Type B pancreatic cell (in vitro differentiated cells): ENCODE data around the gene SMIM23. TPM values are rescaled to one million over a fixed set of nuclear protein-coding genes. Genes with fewer than 3 reads are reported as not detected.
"Not testable (repeated sequence)": the region's sequence is repeated elsewhere in the genome, so short reads cannot be mapped to it uniquely, and the experiment has no call there.

ENCODE experiments used
- DNase-seq: peaks from one replicate; pipeline ENCODE4 v3.0.0; 2021; ENCODE audit warnings: mixed read lengths; ENCODE audit not compliant: unreplicated experiment; ENCODE audit errors: extremely low spot score
- H3K27ac Mint-ChIP-seq: 2 replicates; pipeline ENCODE4 v1.8.0; 2021; ENCODE audit warnings: mild to moderate bottlenecking, mixed read lengths
- H3K27me3 Mint-ChIP-seq: 2 replicates; pipeline ENCODE4 v1.8.0; 2021; ENCODE audit warnings: mixed read lengths
- H3K36me3 Mint-ChIP-seq: 2 replicates; pipeline ENCODE4 v1.8.0; 2021; ENCODE audit warnings: mixed read lengths
- H3K4me1 Mint-ChIP-seq: one replicate; pipeline ENCODE4 v1.8.0; 2021; ENCODE audit warnings: mixed read lengths; ENCODE audit not compliant: unreplicated experiment
- H3K4me3 Mint-ChIP-seq: 2 replicates; pipeline ENCODE4 v1.8.0; 2021; ENCODE audit warnings: mild to moderate bottlenecking, mixed read lengths
- H3K9me3 Mint-ChIP-seq: 2 replicates; pipeline ENCODE4 v1.8.0; 2021; ENCODE audit warnings: mixed read lengths
- total RNA-seq: library from RNA; stranded (reverse); gene quantifications from 2 replicates; pipeline ENCODE4 v1.2.1, GENCODE V29; 2021; ENCODE audit warnings: low replicate concordance
- TF ChIP-seq, protein P1 (sequence below): fragments of 200-600 bp; sonication (generic); conservative IDR thresholded peaks from 2 replicates; pipeline ENCODE4 v1.5.0; 2021; ENCODE audit warnings: antibody characterized with exemption, mild to moderate bottlenecking

SMIM23 gene
- total RNA-seq, 1 donor from 2014 or later, result not detected

- H3K36me3 Mint-ChIP-seq, result no peaks in the 10 kb centered on the region
- TF ChIP-seq, protein P1, sequence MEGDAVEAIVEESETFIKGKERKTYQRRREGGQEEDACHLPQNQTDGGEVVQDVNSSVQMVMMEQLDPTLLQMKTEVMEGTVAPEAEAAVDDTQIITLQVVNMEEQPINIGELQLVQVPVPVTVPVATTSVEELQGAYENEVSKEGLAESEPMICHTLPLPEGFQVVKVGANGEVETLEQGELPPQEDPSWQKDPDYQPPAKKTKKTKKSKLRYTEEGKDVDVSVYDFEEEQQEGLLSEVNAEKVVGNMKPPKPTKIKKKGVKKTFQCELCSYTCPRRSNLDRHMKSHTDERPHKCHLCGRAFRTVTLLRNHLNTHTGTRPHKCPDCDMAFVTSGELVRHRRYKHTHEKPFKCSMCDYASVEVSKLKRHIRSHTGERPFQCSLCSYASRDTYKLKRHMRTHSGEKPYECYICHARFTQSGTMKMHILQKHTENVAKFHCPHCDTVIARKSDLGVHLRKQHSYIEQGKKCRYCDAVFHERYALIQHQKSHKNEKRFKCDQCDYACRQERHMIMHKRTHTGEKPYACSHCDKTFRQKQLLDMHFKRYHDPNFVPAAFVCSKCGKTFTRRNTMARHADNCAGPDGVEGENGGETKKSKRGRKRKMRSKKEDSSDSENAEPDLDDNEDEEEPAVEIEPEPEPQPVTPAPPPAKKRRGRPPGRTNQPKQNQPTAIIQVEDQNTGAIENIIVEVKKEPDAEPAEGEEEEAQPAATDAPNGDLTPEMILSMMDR, result no peak
- H3K9me3 Mint-ChIP-seq, result no peaks in the 10 kb centered on the region
- peaks cover 4% of the 10 kb centered on the region for H3K27me3 Mint-ChIP-seq
- H3K4me1 Mint-ChIP-seq, result peaks cover 4% of the 10 kb centered on the region
- no peak overlapping the region for H3K27ac Mint-ChIP-seq
- DNase-seq, result no peak
- no peak overlapping the region for H3K4me3 Mint-ChIP-seq
Measured at GRCh38 chr5:171773106-171773505, 12.5 kb upstream of the SMIM23 start.

DNA sequence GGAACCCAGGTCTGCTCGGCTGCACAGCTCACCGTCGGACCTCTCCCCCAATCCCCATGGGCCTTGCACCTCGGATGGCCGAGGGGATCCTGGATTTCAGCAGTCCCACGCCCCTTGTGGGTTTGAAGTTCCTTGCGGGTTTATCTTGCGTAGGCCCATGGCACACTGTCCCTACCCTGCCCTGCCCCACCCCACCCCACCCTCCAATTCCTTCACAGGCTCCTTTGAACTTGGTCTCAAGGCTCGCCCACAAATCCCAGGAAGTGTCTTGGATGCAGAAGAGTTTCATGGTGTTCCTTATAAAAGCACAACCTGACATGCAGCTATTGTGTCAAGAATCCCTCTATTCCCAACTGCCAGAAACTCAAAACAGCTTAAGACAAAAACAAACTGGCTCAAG is 11.2 kb upstream of the SMIM23 start:
- Mint-ChIP-seq H3K27ac (no peak overlapping the region), H3K9me3 (no peaks in the 10 kb centered on the region), H3K27me3 (peaks cover 5% of the 10 kb centered on the region), H3K4me3 (no peak overlapping the region), H3K36me3 (no peaks in the 10 kb centered on the region), H3K4me1 (peaks cover 4% of the 10 kb centered on the region)
- no peak for DNase-seq
- TF ChIP-seq, protein P1, result no peak

- DNase-seq, result no peak
- Mint-ChIP-seq H3K4me3 (no peak overlapping the region), H3K27me3 (peaks cover 2% of the 10 kb centered on the region), H3K27ac (no peak overlapping the region), H3K9me3 (no peaks in the 10 kb centered on the region), H3K36me3 (no peaks in the 10 kb centered on the region), H3K4me1 (peaks cover 4% of the 10 kb centered on the region)
- TF ChIP-seq, protein P1, result no peak
Measured at GRCh38 chr5:171776213-171776612, 9.4 kb upstream of the SMIM23 start.

- Mint-ChIP-seq H3K27me3 (peaks cover 2% of the 10 kb centered on the region), H3K27ac (no peak overlapping the region), H3K4me3 (no peak overlapping the region), H3K36me3 (no peaks in the 10 kb centered on the region), H3K4me1 (peaks cover 4% of the 10 kb centered on the region), H3K9me3 (no peaks in the 10 kb centered on the region)
- TF ChIP-seq, protein P1, result no peak
- no peak for DNase-seq
Measured at GRCh38 chr5:171776770-171777759, 8.6 kb upstream of the SMIM23 start.

DNA sequence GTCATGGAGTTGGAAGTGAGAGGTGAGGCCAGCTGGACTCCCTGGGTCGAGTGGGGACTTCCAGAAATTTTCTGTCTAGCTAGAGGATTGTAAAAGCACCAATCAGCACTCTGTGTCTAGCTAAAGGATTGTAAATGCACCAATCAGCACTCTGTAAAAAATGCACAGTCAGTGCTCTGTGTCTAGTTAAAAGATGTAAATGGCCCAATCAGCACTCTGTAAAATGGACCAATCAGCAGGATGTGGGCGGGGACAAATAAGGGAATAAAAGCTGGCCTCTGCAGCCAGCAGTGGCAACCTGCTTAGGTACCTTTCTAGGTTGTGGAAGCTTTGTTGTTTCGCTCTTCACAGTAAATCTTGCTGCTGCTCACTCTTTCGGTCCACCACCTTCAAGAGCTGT is 3.9 kb upstream of the SMIM23 start:
- not testable (repeated sequence) for H3K27me3 Mint-ChIP-seq, DNase-seq, H3K27ac Mint-ChIP-seq, H3K36me3 Mint-ChIP-seq, H3K4me1 Mint-ChIP-seq, H3K9me3 Mint-ChIP-seq, H3K4me3 Mint-ChIP-seq

DNA sequence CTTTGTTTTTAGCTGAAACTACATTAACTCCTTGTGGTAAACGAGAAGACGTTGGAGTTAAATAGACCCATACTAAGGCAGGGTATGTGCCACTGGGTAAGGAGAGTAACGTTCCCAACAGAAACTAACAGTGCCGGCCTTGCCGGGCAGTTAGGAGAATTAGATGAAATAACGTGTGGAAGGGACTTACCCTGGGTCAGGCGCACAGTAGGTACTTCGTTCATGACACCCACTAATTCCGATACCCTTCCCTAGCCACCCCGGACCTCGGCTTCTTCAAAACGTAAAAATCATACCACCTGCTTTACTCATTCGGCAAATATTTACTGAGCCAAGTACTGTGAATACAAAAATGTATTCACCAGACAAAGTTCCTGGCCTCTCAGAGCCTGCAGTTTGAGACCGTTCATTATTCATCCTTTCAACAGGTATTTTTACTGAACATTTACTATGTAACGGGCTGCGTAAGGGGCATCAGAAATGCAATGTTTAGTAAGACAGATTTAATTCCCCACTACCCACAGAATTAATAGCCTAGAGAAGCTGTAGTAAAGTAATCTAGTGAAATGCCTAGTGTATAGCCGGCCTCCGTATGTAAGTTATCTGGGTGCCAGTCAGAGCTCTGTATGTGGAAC is 3.2 kb upstream of the SMIM23 start:
- Mint-ChIP-seq H3K27me3 (peaks cover 2% of the 10 kb centered on the region), H3K36me3 (no peaks in the 10 kb centered on the region), H3K27ac (no peak overlapping the region), H3K4me3 (no peak overlapping the region), H3K9me3 (no peaks in the 10 kb centered on the region), H3K4me1 (no peaks in the 10 kb centered on the region)
- no peak for DNase-seq
- TF ChIP-seq, protein P1, result no peak
